IMR-90 (cell line): ENCODE data around the gene PRL. TPM values are rescaled to one million over a fixed set of nuclear protein-coding genes. Genes with fewer than 3 reads are reported as not detected.

Source experiments
- ATAC-seq: fragments of 200-7000 bp; cut with Tn5 transposase; 2 replicates; pipeline ENCODE4 v1.9.1; 2020; ENCODE audit warnings: low read depth, mild to moderate bottlenecking, moderate library complexity
- BruUV-seq: library from RNA; stranded (reverse); fragments of 400-500 nt; replicated peaks from 2 replicates; lab custom pipeline; 2021; lab: Mats Ljungman, UMichigan
- CTCF ChIA-PET: fragments of 300-600 bp; formaldehyde crosslinking; extraction: SDS; loops from one replicate; lab custom pipeline; 2021; ENCODE audit warnings: antibody characterized with exemption; lab: Yijun Ruan, JAX
- POLR2A ChIA-PET: fragments of 300-600 bp; sonication (Branson Sonifier 250); formaldehyde crosslinking; loops from one replicate; lab custom pipeline; 2022; ENCODE audit warnings: antibody characterized with exemption; ENCODE audit not compliant: unreplicated experiment; lab: Charles Lee
- DNase-seq: peaks from one replicate; pipeline ENCODE4 v3.0.0; 2013
- H2AFZ ChIP-seq: replicated peaks from 2 replicates; pipeline ENCODE3; 2013; ENCODE audit warnings: low read length, mild to moderate bottlenecking; ENCODE audit not compliant: poor library complexity
- H2AK5ac ChIP-seq: 2 replicates; pipeline ENCODE4 v1.6.1; 2013; ENCODE audit warnings: low read depth, low read length, inconsistent platforms
- H2AK9ac ChIP-seq: replicated peaks from 2 replicates; pipeline ENCODE3; 2013; ENCODE audit warnings: mild to moderate bottlenecking, low read depth, low read length, moderate library complexity; ENCODE audit not compliant: poor library complexity
- H2BK120ac ChIP-seq: 2 replicates; pipeline ENCODE4 v1.6.1; 2013; ENCODE audit warnings: low read depth, low read length, inconsistent platforms
- H2BK15ac ChIP-seq: 3 replicates; pipeline ENCODE4 v1.6.1; 2013; ENCODE audit warnings: low read depth, low read length, inconsistent platforms
- H2BK20ac ChIP-seq: 2 replicates; pipeline ENCODE4 v1.6.1; 2013; ENCODE audit warnings: low read depth, mild to moderate bottlenecking, inconsistent platforms, low read length, moderate library complexity
- H2BK5ac ChIP-seq: 2 replicates; pipeline ENCODE4 v1.6.1; 2013; ENCODE audit warnings: mild to moderate bottlenecking, low read depth, low read length, inconsistent platforms; ENCODE audit not compliant: poor library complexity, severe bottlenecking
- H3K14ac ChIP-seq: replicated peaks from 2 replicates; pipeline ENCODE4 v1.6.1; 2013; ENCODE audit warnings: low read depth, low read length, inconsistent platforms
- H3K18ac ChIP-seq: 2 replicates; pipeline ENCODE4 v1.6.1; 2013; ENCODE audit warnings: low read depth, low read length, control low read depth
- H3K23ac ChIP-seq: 2 replicates; pipeline ENCODE4 v1.6.1; 2013; ENCODE audit warnings: low read depth, low read length, inconsistent platforms
- H3K27ac ChIP-seq: 2 replicates; pipeline ENCODE4 v1.5.1; 2013; ENCODE audit warnings: mild to moderate bottlenecking, control low read depth, low read length; ENCODE audit not compliant: insufficient read depth
- H3K27me3 ChIP-seq: 2 replicates; pipeline ENCODE4 v1.6.1; 2013; ENCODE audit warnings: low read length; ENCODE audit not compliant: control insufficient read depth, insufficient read depth
- H3K36me3 ChIP-seq: 2 replicates; pipeline ENCODE4 v1.6.1; 2013; ENCODE audit warnings: low read length, mixed read lengths; ENCODE audit not compliant: control insufficient read depth, insufficient read depth
- H3K4ac ChIP-seq: 2 replicates; pipeline ENCODE4 v1.6.1; 2013; ENCODE audit warnings: low read depth, low read length, inconsistent platforms
- H3K4me1 ChIP-seq: 2 replicates; pipeline ENCODE4 v1.6.1; 2013; ENCODE audit warnings: low read length, mixed read lengths; ENCODE audit not compliant: control insufficient read depth, insufficient read depth
- H3K4me2 ChIP-seq: 2 replicates; pipeline ENCODE4 v1.6.1; 2013; ENCODE audit warnings: low read depth, mild to moderate bottlenecking, control low read depth, low read length, moderate library complexity
- H3K4me3 ChIP-seq: 2 replicates; pipeline ENCODE4 v1.5.1; 2013; ENCODE audit warnings: low read depth, mild to moderate bottlenecking, control low read depth, low read length, moderate library complexity; ENCODE audit not compliant: insufficient read depth
- H3K56ac ChIP-seq: 2 replicates; pipeline ENCODE4 v1.6.1; 2013; ENCODE audit warnings: low read length, inconsistent platforms; ENCODE audit not compliant: insufficient read depth; ENCODE audit errors: extremely low read depth
- H3K79me1 ChIP-seq, 2 experiments: 2 replicates each; pipeline ENCODE4 v1.6.1; 2013; ENCODE audit warnings: low read length in 2 of 2, inconsistent platforms in 1 of 2, low read depth in 1 of 2
- H3K9ac ChIP-seq: 2 replicates; pipeline ENCODE4 v1.6.1; 2013; ENCODE audit warnings: low read depth, low read length, control low read depth
- H3K9me1 ChIP-seq: 2 replicates; pipeline ENCODE4 v1.6.1; 2013; ENCODE audit warnings: low read length, inconsistent platforms; ENCODE audit not compliant: insufficient read depth
- H3K9me3 ChIP-seq: 2 replicates; pipeline ENCODE4 v1.6.1; 2013; ENCODE audit warnings: low read length; ENCODE audit not compliant: control insufficient read depth, insufficient read depth
- H4K20me1 ChIP-seq: 2 replicates; pipeline ENCODE4 v1.6.1; 2013; ENCODE audit warnings: low read length, inconsistent platforms; ENCODE audit not compliant: insufficient read depth
- H4K5ac ChIP-seq: 2 replicates; pipeline ENCODE4 v1.6.1; 2013; ENCODE audit warnings: mild to moderate bottlenecking, low read depth, low read length, control low read depth
- H4K8ac ChIP-seq, 2 experiments: 2 replicates each; pipeline ENCODE4 v1.6.1; 2013; ENCODE audit warnings: low read depth in 2 of 2, low read length in 2 of 2, control low read depth in 1 of 2, inconsistent platforms in 1 of 2
- H4K91ac ChIP-seq: 2 replicates; pipeline ENCODE4 v1.6.1; 2013; ENCODE audit warnings: low read depth, low read length, inconsistent platforms; ENCODE audit not compliant: insufficient read depth
- BHLHE40 ChIP-seq: fragments of 150-350 bp; IDR thresholded peaks from 2 replicates; pipeline ENCODE4 v1.6.1; 2016; ENCODE audit warnings: mild to moderate bottlenecking, low read depth, low read length
- CEBPB ChIP-seq: IDR thresholded peaks from 2 replicates; pipeline ENCODE4 v1.6.1; 2012; ENCODE audit warnings: low read depth, low read length, improper control_type of control experiment
- CHD1 ChIP-seq: IDR thresholded peaks from 2 replicates; pipeline ENCODE4 v1.6.1; 2012; ENCODE audit warnings: low read depth, low read length, improper control_type of control experiment
- FOS ChIP-seq: fragments of 150-350 bp; IDR thresholded peaks from 2 replicates; pipeline ENCODE4 v1.6.1; 2016; ENCODE audit warnings: low read depth, low read length
- MAFK ChIP-seq: IDR thresholded peaks from 2 replicates; pipeline ENCODE4 v1.6.1; 2012; ENCODE audit warnings: low read depth, low read length, improper control_type of control experiment
- MXI1 ChIP-seq: IDR thresholded peaks from 2 replicates; pipeline ENCODE4 v1.6.1; 2012; ENCODE audit warnings: low read depth, mild to moderate bottlenecking, low read length, moderate library complexity, borderline replicate concordance
- NFE2L2 ChIP-seq: fragments of 150-350 bp; IDR thresholded peaks from 2 replicates; pipeline ENCODE4 v1.6.1; 2016; ENCODE audit warnings: low read depth, mild to moderate bottlenecking, low read length
- POLR2A ChIP-seq: IDR thresholded peaks from 2 replicates; pipeline ENCODE4 v1.6.1; 2012; ENCODE audit warnings: mild to moderate bottlenecking, low read depth, low read length
- RAD21 ChIP-seq: IDR thresholded peaks from 2 replicates; pipeline ENCODE4 v1.6.1; 2012; ENCODE audit warnings: low read length, improper control_type of control experiment
- RCOR1 ChIP-seq: IDR thresholded peaks from 2 replicates; pipeline ENCODE4 v1.6.1; 2012; ENCODE audit warnings: mild to moderate bottlenecking, low read length, improper control_type of control experiment; ENCODE audit not compliant: insufficient replicate concordance
- SMC3 ChIP-seq: fragments of 150-350 bp; IDR thresholded peaks from 2 replicates; pipeline ENCODE4 v1.6.1; 2016; ENCODE audit warnings: low read depth, mild to moderate bottlenecking, antibody characterized with exemption, low read length, moderate library complexity
- USF2 ChIP-seq: fragments of 150-350 bp; IDR thresholded peaks from 2 replicates; pipeline ENCODE4 v1.6.1; 2017; ENCODE audit warnings: mild to moderate bottlenecking, antibody characterized with exemption, low read length, low read depth
- WGBS, 2 experiments: methylation state at CpG; one replicate each; pipeline versions ENCODE4 v1.1.5 to v1.1.7; 2013; ENCODE audit warnings: missing lambda C conversion rate in 2 of 2; ENCODE audit not compliant: insufficient read length in 1 of 2; ENCODE audit errors: extremely low coverage in 2 of 2; 5-methylcytosine and 5-hydroxymethylcytosine counted together
- dilution Hi-C: fragments of 300-500 bp; cut with HindIII; formaldehyde crosslinking; loops from one replicate; pipeline ENCODE4 v1.14.3; 2018; ENCODE audit warnings: low sequenced_read_pairs; ENCODE audit not compliant: unreplicated experiment
- in situ Hi-C: fragments of 300-500 bp; cut with MboI; formaldehyde crosslinking; loops from 3 replicates; pipeline ENCODE4 v1.14.3; 2019; ENCODE audit warnings: low sequenced_read_pairs, inconsistent platforms, mixed read lengths
- intact Hi-C: fragments of 100-400 bp; cut with micrococcal nuclease; formaldehyde crosslinking; loops from 2 replicates; pipeline ENCODE4 v1.10.0; 2022
- polyA plus RNA-seq, 3 experiments: library from polyadenylated mRNA; depleted of rRNA; stranded (reverse); fragments of >200 nt; gene quantifications; 2 replicates each; pipeline ENCODE4 v1.2.3, GENCODE V29; 2012; ENCODE audit warnings: low replicate concordance in 1 of 3
- total RNA-seq: library from RNA; depleted of rRNA; stranded (reverse); fragments of >200 nt; gene quantifications from 2 replicates; pipeline ENCODE4 v1.2.3, GENCODE V29; 2012
- TF ChIP-seq, protein P1 (sequence below): conservative IDR thresholded peaks from 2 replicates; pipeline ENCODE4 v1.5.1; 2012; ENCODE audit warnings: mild to moderate bottlenecking, low read depth, low read length, improper control_type of control experiment
- TF ChIP-seq, protein P2 (sequence below): fragments of 150-350 bp; IDR thresholded peaks from 2 replicates; pipeline ENCODE4 v1.6.1; 2016; ENCODE audit warnings: low read depth, mild to moderate bottlenecking, low read length, moderate library complexity, borderline replicate concordance

Gene PRL
- total and polyA plus RNA-seq, 2 of the 4 experiments (the other 2 are of a cell fraction), result not detected

DNA sequence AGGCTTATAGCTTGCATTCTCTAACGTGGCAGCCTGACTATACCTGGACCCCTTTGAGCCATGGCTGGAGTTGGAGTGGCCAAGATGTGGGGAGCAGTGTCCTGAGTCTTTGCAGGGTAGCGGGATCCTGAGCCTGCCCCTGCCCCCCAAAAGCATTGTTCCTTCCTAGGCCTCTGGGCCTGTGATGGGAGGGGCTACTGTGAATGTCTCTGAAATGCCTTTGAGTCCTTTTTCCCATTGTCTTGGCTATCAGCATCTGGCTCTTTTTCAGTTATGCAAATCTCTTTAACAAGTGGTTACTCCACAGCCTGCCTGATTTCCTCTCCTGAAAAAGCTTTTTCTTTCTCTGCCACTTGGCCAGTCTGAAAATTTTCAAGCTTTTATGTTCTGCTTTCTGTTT lies 17.0 kb upstream of the PRL start:
- in situ Hi-C loops (no loop called here), dilution Hi-C loops (no loop called here), intact Hi-C loops (no loop called here)
- Histone ChIP-seq H3K14ac (no peak overlapping the region), H3K9me3 (peaks cover 11% of the 10 kb centered on the region), H3K27ac (no peak overlapping the region), H3K4me3 (no peak overlapping the region), H2BK5ac (no peak overlapping the region), H2AFZ (no peak overlapping the region), H3K4me1 (no peaks in the 10 kb centered on the region), H3K4ac (no peak overlapping the region), H4K8ac (no peak overlapping the region), H2AK9ac (no peak overlapping the region), H3K56ac (no peak overlapping the region), H3K23ac (no peak overlapping the region), H2BK20ac (no peak overlapping the region), H2BK120ac (no peak overlapping the region), H3K4me2 (no peak overlapping the region), H3K9ac (no peak overlapping the region), H2BK15ac (no peak overlapping the region), H3K36me3 (no peaks in the 10 kb centered on the region), H3K79me1 (no peaks in the 10 kb centered on the region), H4K91ac (no peak overlapping the region), H4K20me1 (no peaks in the 10 kb centered on the region), H4K5ac (no peak overlapping the region), H3K9me1 (no peaks in the 10 kb centered on the region), H3K27me3 (no peaks in the 10 kb centered on the region), H2AK5ac (no peak overlapping the region), H3K18ac (no peak overlapping the region)
- WGBS, 2 experiments, result no CpG with 5 or more reads among the region's 2 CpGs
- ChIA-PET POLR2A (interaction anchor here (0.6 kb wide), 1 partner anchor 506 kb away, joined by 5 read pairs; no protein-coding TSS in a partner anchor), CTCF (interaction anchor here (0.6 kb wide), 1 partner anchor 1189 kb away, joined by 4 read pairs; no protein-coding TSS in a partner anchor)
- no peak for DNase-seq
- no peak for TF ChIP-seq FOS
- TF ChIP-seq CHD1, result no peak
- TF ChIP-seq MXI1, result no peak
- TF ChIP-seq RAD21, result no peak
- TF ChIP-seq MAFK, result no peak
- no peak for TF ChIP-seq USF2
- TF ChIP-seq SMC3, result no peak
- TF ChIP-seq CEBPB, result no peak
- TF ChIP-seq RCOR1, result no peak
- no peak for TF ChIP-seq NFE2L2
- TF ChIP-seq, protein P1, sequence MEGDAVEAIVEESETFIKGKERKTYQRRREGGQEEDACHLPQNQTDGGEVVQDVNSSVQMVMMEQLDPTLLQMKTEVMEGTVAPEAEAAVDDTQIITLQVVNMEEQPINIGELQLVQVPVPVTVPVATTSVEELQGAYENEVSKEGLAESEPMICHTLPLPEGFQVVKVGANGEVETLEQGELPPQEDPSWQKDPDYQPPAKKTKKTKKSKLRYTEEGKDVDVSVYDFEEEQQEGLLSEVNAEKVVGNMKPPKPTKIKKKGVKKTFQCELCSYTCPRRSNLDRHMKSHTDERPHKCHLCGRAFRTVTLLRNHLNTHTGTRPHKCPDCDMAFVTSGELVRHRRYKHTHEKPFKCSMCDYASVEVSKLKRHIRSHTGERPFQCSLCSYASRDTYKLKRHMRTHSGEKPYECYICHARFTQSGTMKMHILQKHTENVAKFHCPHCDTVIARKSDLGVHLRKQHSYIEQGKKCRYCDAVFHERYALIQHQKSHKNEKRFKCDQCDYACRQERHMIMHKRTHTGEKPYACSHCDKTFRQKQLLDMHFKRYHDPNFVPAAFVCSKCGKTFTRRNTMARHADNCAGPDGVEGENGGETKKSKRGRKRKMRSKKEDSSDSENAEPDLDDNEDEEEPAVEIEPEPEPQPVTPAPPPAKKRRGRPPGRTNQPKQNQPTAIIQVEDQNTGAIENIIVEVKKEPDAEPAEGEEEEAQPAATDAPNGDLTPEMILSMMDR, result no peak
- no peak for TF ChIP-seq POLR2A
- TF ChIP-seq, protein P2, sequence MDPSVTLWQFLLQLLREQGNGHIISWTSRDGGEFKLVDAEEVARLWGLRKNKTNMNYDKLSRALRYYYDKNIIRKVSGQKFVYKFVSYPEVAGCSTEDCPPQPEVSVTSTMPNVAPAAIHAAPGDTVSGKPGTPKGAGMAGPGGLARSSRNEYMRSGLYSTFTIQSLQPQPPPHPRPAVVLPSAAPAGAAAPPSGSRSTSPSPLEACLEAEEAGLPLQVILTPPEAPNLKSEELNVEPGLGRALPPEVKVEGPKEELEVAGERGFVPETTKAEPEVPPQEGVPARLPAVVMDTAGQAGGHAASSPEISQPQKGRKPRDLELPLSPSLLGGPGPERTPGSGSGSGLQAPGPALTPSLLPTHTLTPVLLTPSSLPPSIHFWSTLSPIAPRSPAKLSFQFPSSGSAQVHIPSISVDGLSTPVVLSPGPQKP, result no peak
- no peak for TF ChIP-seq BHLHE40
- no TSS peak for BruUV-seq
- no peak for ATAC-seq
